H9 (cell line): Measurements from ENCODE around the gene CD46. TPM values are rescaled to one million over a fixed set of nuclear protein-coding genes. Genes with fewer than 3 reads are reported as not detected.

Experiments
- DNase-seq: peaks from one replicate; pipeline ENCODE4 v3.0.0-alpha.2; 2017
- H2AFZ ChIP-seq: one replicate; pipeline ENCODE4 v1.6.1; 2013; ENCODE audit warnings: mild to moderate bottlenecking, low read length, control low read depth, moderate library complexity
- H2AK5ac ChIP-seq: 2 replicates; pipeline ENCODE4 v1.6.1; 2013; ENCODE audit warnings: low read length, control low read depth, mixed read lengths; ENCODE audit not compliant: insufficient read length
- H2BK120ac ChIP-seq: one replicate; pipeline ENCODE4 v1.6.1; 2013; ENCODE audit warnings: low read depth, mild to moderate bottlenecking, low read length, control low read depth, inconsistent platforms; ENCODE audit not compliant: poor library complexity, severe bottlenecking
- H2BK12ac ChIP-seq: 2 replicates; pipeline ENCODE4 v1.6.1; 2013; ENCODE audit warnings: low read length, control low read depth, mixed read lengths, low read depth; ENCODE audit not compliant: insufficient read length
- H2BK15ac ChIP-seq: 2 replicates; pipeline ENCODE4 v1.6.1; 2013; ENCODE audit warnings: low read depth, low read length, control low read depth
- H2BK20ac ChIP-seq: one replicate; pipeline ENCODE4 v1.6.1; 2013; ENCODE audit warnings: low read depth, mild to moderate bottlenecking, low read length, control low read depth, inconsistent platforms; ENCODE audit not compliant: poor library complexity, severe bottlenecking
- H2BK5ac ChIP-seq: 2 replicates; pipeline ENCODE4 v1.6.1; 2013; ENCODE audit warnings: low read length, control low read depth, mixed read lengths; ENCODE audit not compliant: insufficient read length
- H3K14ac ChIP-seq: 2 replicates; pipeline ENCODE4 v1.6.1; 2013; ENCODE audit warnings: low read length, control low read depth; ENCODE audit not compliant: insufficient read depth
- H3K18ac ChIP-seq: 2 replicates; pipeline ENCODE4 v1.6.1; 2013; ENCODE audit warnings: low read depth, mild to moderate bottlenecking, mixed read lengths, low read length, control low read depth; ENCODE audit not compliant: insufficient read length
- H3K23ac ChIP-seq: 2 replicates; pipeline ENCODE4 v1.6.1; 2013; ENCODE audit warnings: low read length, control low read depth, mixed read lengths, low read depth; ENCODE audit not compliant: insufficient read length
- H3K23me2 ChIP-seq: 2 replicates; pipeline ENCODE4 v1.6.1; 2013; ENCODE audit warnings: low read depth, mild to moderate bottlenecking, mixed read lengths, low read length, control low read depth; ENCODE audit not compliant: insufficient read length, poor library complexity, severe bottlenecking
- H3K27ac ChIP-seq: 2 replicates; pipeline ENCODE4 v1.5.1; 2013; ENCODE audit warnings: low read length, control low read depth, mixed read lengths, low read depth; ENCODE audit not compliant: insufficient read length
- H3K27me3 ChIP-seq: 2 replicates; pipeline ENCODE4 v1.6.1; 2013; ENCODE audit warnings: low read length, control low read depth, inconsistent platforms; ENCODE audit not compliant: insufficient read depth
- H3K4ac ChIP-seq: 2 replicates; pipeline ENCODE4 v1.6.1; 2013; ENCODE audit warnings: low read depth, mild to moderate bottlenecking, control low read depth, inconsistent platforms, low read length, moderate library complexity
- H3K4me1 ChIP-seq: 2 replicates; pipeline ENCODE4 v1.6.1; 2013; ENCODE audit warnings: low read length, control low read depth, inconsistent platforms; ENCODE audit not compliant: insufficient read depth
- H3K4me2 ChIP-seq: 2 replicates; pipeline ENCODE4 v1.6.1; 2013; ENCODE audit warnings: low read length, control low read depth, mixed read lengths; ENCODE audit not compliant: insufficient read length, insufficient read depth
- H3K56ac ChIP-seq: 2 replicates; pipeline ENCODE4 v1.6.1; 2013; ENCODE audit warnings: low read depth, mild to moderate bottlenecking, mixed read lengths, low read length, control low read depth; ENCODE audit not compliant: insufficient read length
- H3K79me1 ChIP-seq: 2 replicates; pipeline ENCODE4 v1.6.1; 2013; ENCODE audit warnings: low read depth, mild to moderate bottlenecking, moderate library complexity, low read length, control low read depth, inconsistent platforms; ENCODE audit not compliant: insufficient read depth, poor library complexity, severe bottlenecking
- H3K79me2 ChIP-seq: 2 replicates; pipeline ENCODE4 v1.6.1; 2013; ENCODE audit warnings: low read length, control low read depth, inconsistent platforms; ENCODE audit not compliant: insufficient read depth
- H3K9ac ChIP-seq: 2 replicates; pipeline ENCODE4 v1.6.1; 2013; ENCODE audit warnings: low read length, control low read depth, mixed read lengths; ENCODE audit not compliant: insufficient read length; ENCODE audit errors: extremely low read depth
- H3K9me3 ChIP-seq: one replicate; pipeline ENCODE4 v1.6.1; 2013; ENCODE audit warnings: low read depth, low read length, inconsistent platforms; ENCODE audit not compliant: control insufficient read depth
- H3T11ph ChIP-seq: one replicate; pipeline ENCODE4 v1.6.1; 2013; ENCODE audit warnings: mild to moderate bottlenecking, low read length, control low read depth, inconsistent platforms
- H4K20me1 ChIP-seq: one replicate; pipeline ENCODE4 v1.6.1; 2013; ENCODE audit not compliant: control insufficient read depth, insufficient read length, insufficient read depth
- H4K5ac ChIP-seq: 2 replicates; pipeline ENCODE4 v1.6.1; 2013; ENCODE audit warnings: low read depth, mild to moderate bottlenecking, mixed read lengths, low read length, control low read depth; ENCODE audit not compliant: insufficient read length
- H4K8ac ChIP-seq: replicated peaks from 2 replicates; pipeline ENCODE4 v1.6.1; 2013; ENCODE audit warnings: low read length, control low read depth, mixed read lengths, low read depth; ENCODE audit not compliant: insufficient read length
- H4K91ac ChIP-seq: 2 replicates; pipeline ENCODE4 v1.6.1; 2013; ENCODE audit warnings: low read depth, mild to moderate bottlenecking, moderate library complexity, mixed read lengths, low read length, control low read depth; ENCODE audit not compliant: insufficient read length
- H3K27ac Mint-ChIP-seq, 3 experiments: 2 replicates in 2 of 3; 3 replicates in 1 of 3; pipeline ENCODE4 v1.8.0; 2020 to 2021; ENCODE audit warnings: mixed read lengths in 3 of 3, mild to moderate bottlenecking in 1 of 3, moderate library complexity in 1 of 3
- H3K27me3 Mint-ChIP-seq: 2 replicates; pipeline ENCODE4 v1.8.0; 2021; ENCODE audit warnings: low read depth, mild to moderate bottlenecking, moderate library complexity, mixed read lengths
- H3K36me3 Mint-ChIP-seq, 3 experiments: 2 replicates in 2 of 3; 3 replicates in 1 of 3; pipeline ENCODE4 v1.8.0; 2020 to 2021; ENCODE audit warnings: low read depth in 3 of 3, mixed read lengths in 3 of 3; ENCODE audit not compliant: insufficient read depth in 1 of 3
- H3K4me1 Mint-ChIP-seq, 2 experiments: 2 replicates each; pipeline ENCODE4 v1.8.0; 2020; ENCODE audit warnings: mixed read lengths in 2 of 2
- H3K4me3 Mint-ChIP-seq, 2 experiments: 2 replicates in 1 of 2; 3 replicates in 1 of 2; pipeline ENCODE4 v1.8.0; 2020 to 2021; ENCODE audit warnings: mild to moderate bottlenecking in 2 of 2, mixed read lengths in 2 of 2, moderate library complexity in 1 of 2
- H3K9me3 Mint-ChIP-seq, 2 experiments: 2 replicates in 1 of 2; 3 replicates in 1 of 2; pipeline ENCODE4 v1.8.0; 2020; ENCODE audit warnings: mild to moderate bottlenecking in 2 of 2, mixed read lengths in 2 of 2, moderate library complexity in 1 of 2
- total RNA-seq: library from RNA; stranded (reverse); gene quantifications from 2 replicates; pipeline ENCODE4 v1.2.1, GENCODE V29; 2021
- TF ChIP-seq, protein P1 (sequence below): fragments of 200-600 bp; sonication (generic); conservative IDR thresholded peaks from 3 replicates; pipeline ENCODE4 v1.8.0; 2021; ENCODE audit warnings: antibody characterized with exemption, mild to moderate bottlenecking

The CD46 gene
- total RNA-seq, 1 experiment from 2014 or later, result 89.2 TPM

DNA sequence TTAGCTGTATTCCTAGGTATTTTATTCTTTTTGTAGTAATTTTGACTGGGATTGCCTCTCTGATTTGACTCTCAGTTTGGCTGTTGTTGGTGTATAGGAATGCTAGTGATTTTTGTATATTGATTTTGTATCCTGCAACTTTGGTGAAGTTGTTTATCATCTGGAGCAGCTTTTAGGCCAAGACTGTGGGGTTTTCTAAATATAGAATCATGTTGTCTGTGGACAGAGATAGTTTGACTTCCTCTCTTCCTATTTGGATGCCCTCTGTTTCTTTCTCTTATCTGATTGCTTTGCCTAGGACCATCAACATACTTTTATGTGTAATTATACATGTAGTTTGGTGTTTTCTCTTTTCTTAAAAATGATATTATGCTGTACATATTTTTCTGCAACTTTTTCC is 27.2 kb downstream of the CD46 start:
- Histone ChIP-seq H4K20me1 (no peaks in the 10 kb centered on the region), H4K5ac (no peak overlapping the region), H3K18ac (no peak overlapping the region), H3K4me1 (no peaks in the 10 kb centered on the region), H2AFZ (no peak overlapping the region), H3K4ac (no peak overlapping the region), H3T11ph (no peak overlapping the region), H3K79me2 (peaks cover 4% of the 10 kb centered on the region; the same call in 1 of the 2 replicates), H3K23me2 (no peaks in the 10 kb centered on the region), H2BK5ac (no peak overlapping the region), H3K9me3 (no peaks in the 10 kb centered on the region), H3K27ac (no peak overlapping the region), H2AK5ac (no peak overlapping the region), H3K27me3 (no peaks in the 10 kb centered on the region), H3K23ac (no peak overlapping the region), H2BK12ac (no peak overlapping the region), H4K91ac (no peak overlapping the region), H2BK15ac (no peak overlapping the region), H3K9ac (no peak overlapping the region), H2BK20ac (no peak overlapping the region), H3K79me1 (peaks cover 4% of the 10 kb centered on the region), H3K4me2 (no peak overlapping the region), H3K14ac (no peak overlapping the region), H2BK120ac (no peak overlapping the region), H3K56ac (no peak overlapping the region), H4K8ac (no peak overlapping the region)
- Mint-ChIP-seq H3K36me3 (peaks cover 45 to 58% (median 56%) of the 10 kb centered on the region in 3 experiments), H3K27ac (no peak overlapping the region), H3K4me1 (no peaks in the 10 kb centered on the region), H3K4me3 (no peak overlapping the region), H3K27me3 (no peaks in the 10 kb centered on the region), H3K9me3 (peaks cover 4 to 7% of the 10 kb centered on the region in 2 experiments)
- TF ChIP-seq, protein P1, sequence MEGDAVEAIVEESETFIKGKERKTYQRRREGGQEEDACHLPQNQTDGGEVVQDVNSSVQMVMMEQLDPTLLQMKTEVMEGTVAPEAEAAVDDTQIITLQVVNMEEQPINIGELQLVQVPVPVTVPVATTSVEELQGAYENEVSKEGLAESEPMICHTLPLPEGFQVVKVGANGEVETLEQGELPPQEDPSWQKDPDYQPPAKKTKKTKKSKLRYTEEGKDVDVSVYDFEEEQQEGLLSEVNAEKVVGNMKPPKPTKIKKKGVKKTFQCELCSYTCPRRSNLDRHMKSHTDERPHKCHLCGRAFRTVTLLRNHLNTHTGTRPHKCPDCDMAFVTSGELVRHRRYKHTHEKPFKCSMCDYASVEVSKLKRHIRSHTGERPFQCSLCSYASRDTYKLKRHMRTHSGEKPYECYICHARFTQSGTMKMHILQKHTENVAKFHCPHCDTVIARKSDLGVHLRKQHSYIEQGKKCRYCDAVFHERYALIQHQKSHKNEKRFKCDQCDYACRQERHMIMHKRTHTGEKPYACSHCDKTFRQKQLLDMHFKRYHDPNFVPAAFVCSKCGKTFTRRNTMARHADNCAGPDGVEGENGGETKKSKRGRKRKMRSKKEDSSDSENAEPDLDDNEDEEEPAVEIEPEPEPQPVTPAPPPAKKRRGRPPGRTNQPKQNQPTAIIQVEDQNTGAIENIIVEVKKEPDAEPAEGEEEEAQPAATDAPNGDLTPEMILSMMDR, result no peak
- DNase-seq, result no peak
